Testis (tissue), 3 donors: ENCODE measurements around the gene FBXW4. TPM values are rescaled to one million over a fixed set of nuclear protein-coding genes. Genes with fewer than 3 reads are reported as not detected.

Experiments
- DNase-seq: peaks from one replicate; pipeline ENCODE4 v3.0.0-alpha.2; 2019
- H3K27ac ChIP-seq, 2 donors: fragments of 200-600 bp; sonication (generic); one replicate each; pipeline ENCODE4 v1.5.1; 2019
- H3K27me3 ChIP-seq: fragments of 200-600 bp; sonication (generic); one replicate; pipeline ENCODE4 v1.5.1; 2019
- H3K36me3 ChIP-seq: fragments of 200-600 bp; sonication (generic); one replicate; pipeline ENCODE4 v1.5.1; 2017; ENCODE audit warnings: low read depth; ENCODE audit errors: missing control alignments
- H3K4me1 ChIP-seq: fragments of 200-600 bp; sonication (generic); one replicate; pipeline ENCODE4 v1.5.1; 2019
- H3K4me3 ChIP-seq, 2 donors: fragments of 200-600 bp; sonication (generic); one replicate each; pipeline ENCODE4 v1.5.1; 2017 to 2019
- H3K9me3 ChIP-seq: fragments of 200-600 bp; sonication (generic); one replicate; pipeline ENCODE4 v1.5.1; 2017
- CTCF ChIP-seq, 3 experiments: fragments of 450-650 bp in 2 of 3; fragments of 200-600 bp in 1 of 3; sonication (generic) in 1 of 3; IDR thresholded peaks; one replicate each; pipeline ENCODE4 v1.5.1; 2016 to 2019; ENCODE audit warnings: antibody characterized with exemption in 3 of 3, mild to moderate bottlenecking in 2 of 3, moderate library complexity in 1 of 3
- POLR2A ChIP-seq: fragments of 450-650 bp; IDR thresholded peaks from one replicate; pipeline ENCODE4 v1.6.1; 2017; ENCODE audit warnings: antibody characterized with exemption, mild to moderate bottlenecking, moderate library complexity
- WGBS, 2 donors: methylation state at CpG; one replicate each; pipeline ENCODE4 v1.1.5; 2018; 5-methylcytosine and 5-hydroxymethylcytosine counted together
- intact Hi-C: fragments of 100-400 bp; cut with DNase I; formaldehyde crosslinking; loops from one replicate; pipeline ENCODE4 v1.15.1; 2023; ENCODE audit warnings: low total_unique reads
- polyA plus RNA-seq: library from polyadenylated mRNA; stranded (reverse); fragments of 350-450 nt; fragmentation: Illumina TruSeq; extraction: RNeasy Lipid Tissue Mini Kit (QIAGEN cat#74804); gene quantifications from one replicate; pipeline ENCODE4 v1.2.3, GENCODE V29; 2014; ENCODE audit warnings: low read depth, low replicate concordance; ENCODE audit not compliant: insufficient read depth
- total RNA-seq, 2 donors: library from RNA; depleted of rRNA; stranded (reverse); fragments of >200 nt; gene quantifications; one replicate each; pipeline ENCODE4 v1.2.3, GENCODE V29; 2016

Gene FBXW4
- total and polyA plus RNA-seq, 3 donors from 2014 or later: 49.0 to 76.1 (median 62.5) TPM

GRCh38 chr10:101732096-101732495, 37.1 kb upstream of the FBXW4 start:
- Histone ChIP-seq H3K9me3 (no peaks in the 10 kb centered on the region), H3K27me3 (no peaks in the 10 kb centered on the region), H3K4me3 (no peak overlapping the region), H3K36me3 (no peaks in the 10 kb centered on the region), H3K4me1 (no peaks in the 10 kb centered on the region), H3K27ac (no peak overlapping the region)
- 65 to 71% methylated on average over 1 of the region's 1 CpG for WGBS, 2 donors
- no peak for DNase-seq
- intact Hi-C loops: no loop called here
- TF ChIP-seq CTCF (IDR thresholded peaks at IDR 0.05) (no peak), POLR2A (no peak)

- no peaks in the 10 kb centered on the region for H3K36me3 ChIP-seq
- no peaks in the 10 kb centered on the region for H3K4me1 ChIP-seq
- H3K4me3 ChIP-seq: no peak overlapping the region
- DNase-seq: no peak
- 88 to 92% methylated on average over 2 of the region's 2 CpGs for WGBS, 2 donors
- H3K27me3 ChIP-seq: no peaks in the 10 kb centered on the region
- no peak overlapping the region for H3K27ac ChIP-seq
- TF ChIP-seq POLR2A (no peak), CTCF (IDR thresholded peaks at IDR 0.05) (no peak)
- intact Hi-C loops: no loop called here
- no peaks in the 10 kb centered on the region for H3K9me3 ChIP-seq
Observed at GRCh38 chr10:101726115-101726387, 31.1 kb upstream of the FBXW4 start.

- Histone ChIP-seq H3K4me3 (no peak overlapping the region), H3K4me1 (no peaks in the 10 kb centered on the region), H3K27me3 (no peaks in the 10 kb centered on the region), H3K27ac (no peak overlapping the region), H3K9me3 (no peaks in the 10 kb centered on the region), H3K36me3 (no peaks in the 10 kb centered on the region)
- no peak for DNase-seq
- WGBS, 2 donors: 70 to 84% methylated on average over 8 of the region's 8 CpGs
- intact Hi-C loops: no loop called here
- TF ChIP-seq CTCF (IDR thresholded peaks at IDR 0.05) (no peak), POLR2A (no peak)
Observed at GRCh38 chr10:101725296-101726114, 30.5 kb upstream of the FBXW4 start.

GRCh38 chr10:101724446-101724845, 29.5 kb upstream of the FBXW4 start:
- DNase-seq: no peak
- Histone ChIP-seq H3K36me3 (no peaks in the 10 kb centered on the region), H3K27me3 (no peaks in the 10 kb centered on the region), H3K9me3 (no peaks in the 10 kb centered on the region), H3K27ac (no peak overlapping the region), H3K4me1 (no peaks in the 10 kb centered on the region), H3K4me3 (no peak overlapping the region)
- TF ChIP-seq CTCF (IDR thresholded peaks at IDR 0.05) (no peak), POLR2A (no peak)
- WGBS, 2 donors: 72 to 79% methylated on average over 2 of the region's 2 CpGs
- intact Hi-C loops: no loop called here

GRCh38 chr10:101723176-101723575, 28.2 kb upstream of the FBXW4 start:
- DNase-seq: no peak
- TF ChIP-seq POLR2A: no peak
- no peak for TF ChIP-seq CTCF (IDR thresholded peaks at IDR 0.05)
- H3K4me3 ChIP-seq: no peak overlapping the region
- H3K4me1 ChIP-seq: no peaks in the 10 kb centered on the region
- 91 to 100% methylated on average over 3 of the region's 3 CpGs for WGBS, 2 donors
- no peak overlapping the region for H3K27ac ChIP-seq
- H3K36me3 ChIP-seq: no peaks in the 10 kb centered on the region
- H3K27me3 ChIP-seq: no peaks in the 10 kb centered on the region
- no peaks in the 10 kb centered on the region for H3K9me3 ChIP-seq
- intact Hi-C loops: no loop called here
